Neural cell (in vitro differentiated cells): Measurements from ENCODE around the gene GTF2H3. TPM values are rescaled to one million over a fixed set of nuclear protein-coding genes. Genes with fewer than 3 reads are reported as not detected.

ENCODE experiments used
- H2AFZ ChIP-seq: fragments of 200-600, 300-800 bp; sonication (generic), shearing (Covaris generic); 2 replicates; pipeline ENCODE4 v1.6.0; 2014; ENCODE audit warnings: low read depth, mild to moderate bottlenecking, antibody characterized with exemption, low read length, moderate library complexity
- H3F3A ChIP-seq: fragments of 200-600 bp; shearing (Covaris generic); 2 replicates; pipeline ENCODE4 v1.6.1; 2016; ENCODE audit warnings: mild to moderate bottlenecking, moderate library complexity, mixed read lengths, antibody characterized with exemption, low read length; ENCODE audit not compliant: insufficient read depth, poor library complexity, severe bottlenecking
- H3K27ac ChIP-seq: fragments of 200-600, 300-800 bp; sonication (generic), shearing (Covaris generic); 2 replicates; pipeline ENCODE4 v1.5.1; 2014; ENCODE audit warnings: mild to moderate bottlenecking, low read length, moderate library complexity
- H3K27me3 ChIP-seq: fragments of 300-800, 200-600 bp; sonication (generic), shearing (Covaris generic); 2 replicates; pipeline ENCODE4 v1.6.0; 2014; ENCODE audit warnings: mild to moderate bottlenecking, low read depth, low read length, moderate library complexity; ENCODE audit not compliant: insufficient read depth
- H3K36me3 ChIP-seq: fragments of 300-800, 200-600 bp; sonication (generic), shearing (Covaris generic); 2 replicates; pipeline ENCODE4 v1.5.1; 2014; ENCODE audit warnings: mild to moderate bottlenecking, antibody characterized with exemption, low read length, moderate library complexity; ENCODE audit not compliant: insufficient read depth
- H3K4me2 ChIP-seq: fragments of 300-800, 200-600 bp; sonication (generic), shearing (Covaris generic); 2 replicates; pipeline ENCODE4 v1.6.0; 2014; ENCODE audit warnings: mild to moderate bottlenecking, low read length
- H3K4me3 ChIP-seq: fragments of 300-800, 200-600 bp; sonication (generic), shearing (Covaris generic); 2 replicates; pipeline ENCODE4 v1.5.1; 2014; ENCODE audit warnings: mild to moderate bottlenecking, low read length, moderate library complexity
- H3K79me2 ChIP-seq: fragments of 200-600 bp; shearing (Covaris generic); replicated peaks from 2 replicates; pipeline ENCODE4 v1.6.0; 2014; ENCODE audit warnings: mild to moderate bottlenecking, low read length, moderate library complexity; ENCODE audit not compliant: insufficient read depth
- H3K9ac ChIP-seq: fragments of 300-800, 200-600 bp; sonication (generic), shearing (Covaris generic); 2 replicates; pipeline ENCODE4 v1.6.1; 2016; ENCODE audit warnings: mild to moderate bottlenecking, low read length, mixed read lengths
- H3K9me2 ChIP-seq: fragments of 200-600 bp; shearing (Covaris generic); 2 replicates; pipeline ENCODE4 v1.6.1; 2016; ENCODE audit warnings: mild to moderate bottlenecking, low read length, mixed read lengths; ENCODE audit not compliant: insufficient read depth
- H3K9me3 ChIP-seq: fragments of 200-600, 300-800 bp; sonication (generic), shearing (Covaris generic); 2 replicates; pipeline ENCODE4 v1.6.1; 2016; ENCODE audit warnings: mild to moderate bottlenecking, mixed run types, low read length, moderate library complexity, mixed read lengths
- H4K20me1 ChIP-seq: fragments of 200-600 bp; shearing (Covaris generic); 2 replicates; pipeline ENCODE4 v1.6.1; 2016; ENCODE audit warnings: mild to moderate bottlenecking, mixed run types; ENCODE audit not compliant: insufficient read depth
- EP300 ChIP-seq: fragments of 450-650 bp; conservative IDR thresholded peaks from 2 replicates; pipeline ENCODE4 v1.6.1; 2014; ENCODE audit warnings: antibody characterized with exemption, mild to moderate bottlenecking, moderate library complexity; ENCODE audit not compliant: poor library complexity, severe bottlenecking
- EZH2 ChIP-seq: fragments of 200-600, 300-800 bp; shearing (Covaris generic), sonication (generic); IDR thresholded peaks from 2 replicates; pipeline ENCODE4 v1.6.1; 2014; ENCODE audit warnings: antibody characterized with exemption, low read length, borderline replicate concordance, mild to moderate bottlenecking; ENCODE audit not compliant: insufficient read depth, poor library complexity, severe bottlenecking
- MXI1 ChIP-seq: fragments of 450-650 bp; conservative IDR thresholded peaks from 2 replicates; pipeline ENCODE4 v1.6.1; 2014; ENCODE audit warnings: antibody characterized with exemption, mild to moderate bottlenecking; ENCODE audit not compliant: poor library complexity, severe bottlenecking
- POLR2AphosphoS5 ChIP-seq: IDR thresholded peaks from 2 replicates; pipeline ENCODE4 v1.6.1; 2012
- RAD21 ChIP-seq: fragments of 450-650 bp; conservative IDR thresholded peaks from 2 replicates; pipeline ENCODE4 v1.6.1; 2014; ENCODE audit warnings: antibody characterized with exemption, mild to moderate bottlenecking, moderate library complexity
- SMC3 ChIP-seq: fragments of 450-650 bp; conservative IDR thresholded peaks from 2 replicates; pipeline ENCODE4 v1.6.1; 2014; ENCODE audit warnings: antibody characterized with exemption, mild to moderate bottlenecking, moderate library complexity; ENCODE audit not compliant: poor library complexity
- TAF1 ChIP-seq: IDR thresholded peaks from 2 replicates; pipeline ENCODE4 v1.6.1; 2012; ENCODE audit warnings: low read depth
- polyA minus RNA-seq: library from RNA; depleted of rRNA, polyadenylated mRNA; stranded (reverse); fragments of >200 nt; gene quantifications from 2 replicates; pipeline ENCODE4 v1.2.3, GENCODE V29; 2014
- polyA plus RNA-seq: library from polyadenylated mRNA; depleted of rRNA; stranded (reverse); fragments of >200 nt; gene quantifications from 2 replicates; pipeline ENCODE4 v1.2.3, GENCODE V29; 2014
- TF ChIP-seq, protein P1 (sequence below): IDR thresholded peaks from 2 replicates; pipeline ENCODE4 v1.6.1; 2012; ENCODE audit warnings: borderline replicate concordance
- TF ChIP-seq, protein P2 (sequence below): fragments of 450-650 bp; IDR thresholded peaks from 2 replicates; pipeline ENCODE4 v1.5.1; 2014; ENCODE audit warnings: antibody characterized with exemption, mild to moderate bottlenecking, moderate library complexity; ENCODE audit not compliant: poor library complexity, severe bottlenecking

Gene GTF2H3
- polyA plus RNA-seq (36.4 and 47.8 TPM in 2 replicates), polyA minus RNA-seq (38.5 and 42.7 TPM in 2 replicates)

DNA sequence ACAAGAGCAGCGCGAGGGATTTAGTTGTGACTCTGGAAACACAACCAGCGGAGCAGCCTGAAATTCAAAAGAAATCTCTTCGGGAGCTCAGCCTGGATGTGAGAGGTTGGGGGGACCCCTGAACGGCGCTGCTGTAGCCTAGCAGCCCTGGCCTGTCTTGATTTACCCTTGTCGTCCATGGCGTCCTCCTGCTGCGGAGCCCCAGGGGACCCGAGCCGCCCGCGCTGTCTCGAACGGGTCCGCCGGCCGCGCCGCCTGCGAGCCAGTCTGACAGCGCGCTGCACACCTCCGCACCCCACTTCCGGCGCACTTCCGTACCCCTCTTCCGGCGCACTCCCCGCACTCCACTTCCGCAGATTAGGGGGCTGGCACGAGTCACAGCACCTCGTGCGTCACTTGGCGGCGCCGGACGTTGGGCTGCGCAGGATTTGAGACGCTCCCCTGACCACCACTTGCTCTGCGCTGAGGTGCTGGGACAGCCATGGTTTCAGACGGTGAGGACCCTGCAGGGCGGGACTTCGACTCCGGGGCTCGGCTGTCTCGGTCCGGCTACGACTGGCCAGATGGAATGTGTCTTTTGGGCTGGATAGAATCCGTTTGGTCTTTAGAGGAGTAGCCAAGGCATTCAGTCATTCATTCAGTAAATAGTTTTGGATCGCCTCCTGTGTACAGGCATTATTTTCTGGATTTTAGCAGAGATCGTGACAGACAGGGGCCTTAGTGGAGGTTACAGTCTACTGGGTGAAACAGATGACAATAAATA lies at the start of gene GTF2H3, which contains the start of gene EIF2B1:
Gene GTF2H3, plus strand, starts transcription at position 451 of the 763 bp plus-strand sequence. Its CDS starts 31 bp downstream, at position 482.
Gene EIF2B1, minus strand, starts transcription at position 308 of the 763 bp plus-strand sequence. Its CDS starts 129 bp downstream, at position 179.
- Histone ChIP-seq H3K9me2 (no peaks in the 10 kb centered on the region), H3K9me3 (no peaks in the 10 kb centered on the region), H3K27me3 (no peaks in the 10 kb centered on the region), H3K27ac (peak within 1 kb of the TSS; percentile 85), H3K9ac (peak within 1 kb of the TSS; percentile 86), H3K4me3 (peak within 1 kb of the TSS; percentile 85), H3K4me2 (peak within 1 kb of the TSS; percentile 99), H4K20me1 (no peaks in the 10 kb centered on the region), H3F3A (no peaks in the 10 kb centered on the region), H3K36me3 (no peaks in the 10 kb centered on the region), H2AFZ (peak within 1 kb of the TSS; percentile 92), H3K79me2 (peaks cover 23% of the 10 kb centered on the region)
- TF ChIP-seq RAD21 (peak; percentile 19), TAF1 (peak; percentile 75), MXI1 (peak; percentile 99), SMC3 (no peak), POLR2AphosphoS5 (peak; percentile 98), EP300 (peak; percentile 82), EZH2 (no peak)
- TF ChIP-seq, protein P1, sequence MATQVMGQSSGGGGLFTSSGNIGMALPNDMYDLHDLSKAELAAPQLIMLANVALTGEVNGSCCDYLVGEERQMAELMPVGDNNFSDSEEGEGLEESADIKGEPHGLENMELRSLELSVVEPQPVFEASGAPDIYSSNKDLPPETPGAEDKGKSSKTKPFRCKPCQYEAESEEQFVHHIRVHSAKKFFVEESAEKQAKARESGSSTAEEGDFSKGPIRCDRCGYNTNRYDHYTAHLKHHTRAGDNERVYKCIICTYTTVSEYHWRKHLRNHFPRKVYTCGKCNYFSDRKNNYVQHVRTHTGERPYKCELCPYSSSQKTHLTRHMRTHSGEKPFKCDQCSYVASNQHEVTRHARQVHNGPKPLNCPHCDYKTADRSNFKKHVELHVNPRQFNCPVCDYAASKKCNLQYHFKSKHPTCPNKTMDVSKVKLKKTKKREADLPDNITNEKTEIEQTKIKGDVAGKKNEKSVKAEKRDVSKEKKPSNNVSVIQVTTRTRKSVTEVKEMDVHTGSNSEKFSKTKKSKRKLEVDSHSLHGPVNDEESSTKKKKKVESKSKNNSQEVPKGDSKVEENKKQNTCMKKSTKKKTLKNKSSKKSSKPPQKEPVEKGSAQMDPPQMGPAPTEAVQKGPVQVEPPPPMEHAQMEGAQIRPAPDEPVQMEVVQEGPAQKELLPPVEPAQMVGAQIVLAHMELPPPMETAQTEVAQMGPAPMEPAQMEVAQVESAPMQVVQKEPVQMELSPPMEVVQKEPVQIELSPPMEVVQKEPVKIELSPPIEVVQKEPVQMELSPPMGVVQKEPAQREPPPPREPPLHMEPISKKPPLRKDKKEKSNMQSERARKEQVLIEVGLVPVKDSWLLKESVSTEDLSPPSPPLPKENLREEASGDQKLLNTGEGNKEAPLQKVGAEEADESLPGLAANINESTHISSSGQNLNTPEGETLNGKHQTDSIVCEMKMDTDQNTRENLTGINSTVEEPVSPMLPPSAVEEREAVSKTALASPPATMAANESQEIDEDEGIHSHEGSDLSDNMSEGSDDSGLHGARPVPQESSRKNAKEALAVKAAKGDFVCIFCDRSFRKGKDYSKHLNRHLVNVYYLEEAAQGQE, result peak; percentile 74
- TF ChIP-seq, protein P2, sequence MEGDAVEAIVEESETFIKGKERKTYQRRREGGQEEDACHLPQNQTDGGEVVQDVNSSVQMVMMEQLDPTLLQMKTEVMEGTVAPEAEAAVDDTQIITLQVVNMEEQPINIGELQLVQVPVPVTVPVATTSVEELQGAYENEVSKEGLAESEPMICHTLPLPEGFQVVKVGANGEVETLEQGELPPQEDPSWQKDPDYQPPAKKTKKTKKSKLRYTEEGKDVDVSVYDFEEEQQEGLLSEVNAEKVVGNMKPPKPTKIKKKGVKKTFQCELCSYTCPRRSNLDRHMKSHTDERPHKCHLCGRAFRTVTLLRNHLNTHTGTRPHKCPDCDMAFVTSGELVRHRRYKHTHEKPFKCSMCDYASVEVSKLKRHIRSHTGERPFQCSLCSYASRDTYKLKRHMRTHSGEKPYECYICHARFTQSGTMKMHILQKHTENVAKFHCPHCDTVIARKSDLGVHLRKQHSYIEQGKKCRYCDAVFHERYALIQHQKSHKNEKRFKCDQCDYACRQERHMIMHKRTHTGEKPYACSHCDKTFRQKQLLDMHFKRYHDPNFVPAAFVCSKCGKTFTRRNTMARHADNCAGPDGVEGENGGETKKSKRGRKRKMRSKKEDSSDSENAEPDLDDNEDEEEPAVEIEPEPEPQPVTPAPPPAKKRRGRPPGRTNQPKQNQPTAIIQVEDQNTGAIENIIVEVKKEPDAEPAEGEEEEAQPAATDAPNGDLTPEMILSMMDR, result no peak

DNA sequence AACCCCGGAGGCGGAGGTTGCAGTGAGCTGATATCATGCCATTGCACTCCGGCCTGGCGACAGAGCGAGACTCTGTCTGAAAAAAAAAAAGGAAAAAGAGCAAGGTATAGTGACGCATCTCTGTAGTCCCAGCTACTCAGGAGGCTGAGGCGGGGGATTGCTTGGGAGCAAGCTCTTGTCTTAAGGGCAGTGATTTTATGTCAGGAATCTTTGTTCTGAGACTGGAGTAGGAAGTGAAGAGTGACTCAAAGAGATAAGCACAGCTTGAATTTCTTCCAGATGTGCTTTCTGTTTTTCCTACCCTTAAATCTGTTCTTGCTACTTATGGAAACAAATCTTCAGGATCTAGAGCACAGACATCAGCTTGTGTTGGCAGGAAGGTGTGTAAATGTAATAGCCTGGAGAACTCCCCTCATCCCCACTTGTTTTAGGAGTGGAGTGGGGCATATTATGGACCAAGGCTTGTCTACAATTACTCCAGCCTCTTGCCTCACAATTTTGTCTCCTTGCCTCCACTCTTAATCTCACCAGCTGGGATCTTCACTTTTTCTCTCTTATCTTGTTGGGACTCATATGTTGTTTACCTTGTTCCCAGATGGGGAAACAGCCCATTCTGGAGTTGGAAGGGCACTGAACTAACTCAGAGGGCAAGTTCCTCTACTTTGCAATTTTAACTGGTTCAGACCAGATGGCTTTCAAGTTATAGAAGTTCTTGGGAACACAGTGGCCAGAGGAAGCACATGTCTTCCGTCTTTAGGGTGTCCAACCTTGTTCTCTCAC lies 41.7 kb upstream of the GTF2H3 start:
- H3K4me3 ChIP-seq, result no peak overlapping the region
- no peaks in the 10 kb centered on the region for H3F3A ChIP-seq
- peaks cover 24% of the 10 kb centered on the region for H3K79me2 ChIP-seq
- no peak overlapping the region for H3K9ac ChIP-seq
- H2AFZ ChIP-seq, result no peak overlapping the region
- no peaks in the 10 kb centered on the region for H3K9me2 ChIP-seq
- H3K36me3 ChIP-seq, result no peaks in the 10 kb centered on the region
- H3K9me3 ChIP-seq, result no peaks in the 10 kb centered on the region
- no peaks in the 10 kb centered on the region for H4K20me1 ChIP-seq
- H3K4me2 ChIP-seq, result no peak overlapping the region
- H3K27ac ChIP-seq, result no peak overlapping the region
- no peaks in the 10 kb centered on the region for H3K27me3 ChIP-seq
- TF ChIP-seq EP300, result no peak
- TF ChIP-seq, protein P2, result no peak
- TF ChIP-seq SMC3, result no peak
